A549 (cell line): ENCODE measurements around the gene PFDN2. TPM values are rescaled to one million over a fixed set of nuclear protein-coding genes. Genes with fewer than 3 reads are reported as not detected.
A peak's percentile ranks its signal among the peaks of the same experiment; 100 is the strongest.

Experiments used
- ATAC-seq, 2 experiments: fragments of 200-7000 bp in 1 of 2; fragments of >200 bp in 1 of 2; cut with Nextera tagmentation in 1 of 2; cut with Tn5 transposase in 1 of 2; 3 replicates each; pipeline versions ENCODE4 v1.8.0 to v1.9.1; 2018 to 2020; ENCODE audit warnings: mild to moderate bottlenecking in 1 of 2, moderate library complexity in 1 of 2
- CTCF ChIA-PET: fragments of 300-600 bp; sonication (Branson Sonifier 250); formaldehyde crosslinking; extraction: SDS; loops from one replicate; lab custom pipeline; 2021; ENCODE audit warnings: antibody characterized with exemption, inconsistent platforms; lab: Yijun Ruan, JAX
- POLR2A ChIA-PET: fragments of 350-600 bp; formaldehyde crosslinking; extraction: SDS; loops from one replicate; lab custom pipeline; 2021; ENCODE audit warnings: antibody characterized with exemption, inconsistent platforms; lab: Yijun Ruan, JAX
- DNase-seq, 2 experiments: peaks; one replicate each; pipeline versions ENCODE4 v3.0.0 to v3.0.0-alpha.2; 2011 to 2016; ENCODE audit warnings: low read depth in 1 of 2, low spot score in 1 of 2
- FAIRE-seq: peaks from 2 replicates; lab custom pipeline; 2011; peaks lifted over from hg19 to GRCh38; lab: Jason Lieb, UNC
- H3K27ac ChIP-seq, 2 experiments: fragments of >200 bp; sonication (Bioruptor Twin); formaldehyde crosslinking; 3 replicates each; pipeline ENCODE4 v1.5.1; 2016 to 2017
- H3K4me1 ChIP-seq: fragments of >200 bp; sonication (Bioruptor Twin); formaldehyde crosslinking; 3 replicates; pipeline ENCODE4 v1.6.1; 2016
- H3K4me2 ChIP-seq: fragments of >200 bp; sonication (Bioruptor Twin); formaldehyde crosslinking; 3 replicates; pipeline ENCODE4 v1.6.1; 2016
- H3K4me3 ChIP-seq: fragments of >200 bp; sonication (Bioruptor Twin); formaldehyde crosslinking; 3 replicates; pipeline ENCODE4 v1.5.1; 2016
- H3K9me3 ChIP-seq: fragments of >200 bp; sonication (Bioruptor Twin); formaldehyde crosslinking; 3 replicates; pipeline ENCODE4 v1.6.1; 2016
- CBX8 ChIP-seq: fragments of 200-600 bp; sonication (generic); IDR thresholded peaks from 2 replicates; pipeline ENCODE4 v1.6.1; 2016
- CEBPB ChIP-seq, 2 experiments: fragments of >200 bp in 1 of 2; sonication (Bioruptor Twin) in 1 of 2; formaldehyde crosslinking in 1 of 2; IDR thresholded peaks; 2 replicates each; pipeline ENCODE4 v1.6.1; 2012 to 2016
- E2F6 ChIP-seq: IDR thresholded peaks from 2 replicates; pipeline ENCODE4 v1.6.1; 2012; ENCODE audit warnings: low read depth, borderline replicate concordance
- ELK1 ChIP-seq: fragments of 150-350 bp; IDR thresholded peaks from 2 replicates; pipeline ENCODE4 v1.6.1; 2014; ENCODE audit warnings: low read depth, mild to moderate bottlenecking, low read length
- FOSB ChIP-seq: fragments of 250-450 bp; sonication (Bioruptor Pico); IDR thresholded peaks from 2 replicates; pipeline ENCODE4 v1.5.0; 2020; ENCODE audit warnings: mild to moderate bottlenecking, moderate library complexity
- FOSL2 ChIP-seq, 2 experiments: fragments of 450-650 bp in 1 of 2; fragments of >200 bp in 1 of 2; sonication (Bioruptor Twin) in 1 of 2; formaldehyde crosslinking; IDR thresholded peaks; 2 replicates each; pipeline versions ENCODE4 v1.5.0 to v1.6.1; 2016 to 2020; ENCODE audit warnings: mild to moderate bottlenecking in 1 of 2, moderate library complexity in 1 of 2
- GATA3 ChIP-seq: IDR thresholded peaks from 2 replicates; pipeline ENCODE4 v1.6.1; 2012; ENCODE audit warnings: borderline replicate concordance
- HDAC2 ChIP-seq: fragments of 200-600 bp; sonication (generic); IDR thresholded peaks from 2 replicates; pipeline ENCODE4 v1.6.1; 2016
- HEYL ChIP-seq: fragments of 250-450 bp; sonication (Bioruptor Pico); IDR thresholded peaks from 2 replicates; pipeline ENCODE4 v1.8.0; 2021; ENCODE audit warnings: mild to moderate bottlenecking, moderate library complexity
- HOXA7 ChIP-seq: fragments of 250-450 bp; sonication (Bioruptor Pico); IDR thresholded peaks from 2 replicates; pipeline ENCODE4 v1.5.0; 2020; ENCODE audit warnings: mild to moderate bottlenecking, moderate library complexity
- KDM1A ChIP-seq: fragments of 200-600 bp; sonication (generic); IDR thresholded peaks from 2 replicates; pipeline ENCODE4 v1.6.1; 2016; ENCODE audit warnings: low read depth, mild to moderate bottlenecking
- NPAS2 ChIP-seq: fragments of 250-450 bp; sonication (Bioruptor Pico); IDR thresholded peaks from 2 replicates; pipeline ENCODE4 v1.8.0; 2022; ENCODE audit warnings: mild to moderate bottlenecking, moderate library complexity, borderline replicate concordance
- NR3C1 ChIP-seq: fragments of >200 bp; sonication (Bioruptor Twin); formaldehyde crosslinking; IDR thresholded peaks from 3 replicates; pipeline ENCODE4 v1.6.1; 2017
- RARB ChIP-seq: fragments of 250-450 bp; sonication (Bioruptor Pico); IDR thresholded peaks from 2 replicates; pipeline ENCODE4 v1.8.0; 2021; ENCODE audit warnings: mild to moderate bottlenecking, moderate library complexity
- SREBF2 ChIP-seq: fragments of 450-650 bp; IDR thresholded peaks from 2 replicates; pipeline ENCODE4 v1.6.1; 2014; ENCODE audit warnings: mild to moderate bottlenecking, moderate library complexity
- TFCP2L1 ChIP-seq: fragments of 250-450 bp; sonication (Bioruptor Pico); IDR thresholded peaks from 2 replicates; pipeline ENCODE4 v1.5.0; 2021; ENCODE audit warnings: mild to moderate bottlenecking
- ZC3H11A ChIP-seq: fragments of 450-650 bp; IDR thresholded peaks from 2 replicates; pipeline ENCODE4 v1.6.1; 2014; ENCODE audit warnings: antibody characterized with exemption, mild to moderate bottlenecking
- ZNF302 ChIP-seq: fragments of 250-450 bp; sonication (Bioruptor Pico); IDR thresholded peaks from 2 replicates; pipeline ENCODE4 v1.9.0; 2021; ENCODE audit warnings: inconsistent platforms, mild to moderate bottlenecking, moderate library complexity
- WGBS: methylation state at CpG from one replicate; pipeline ENCODE4 v1.1.6; 2017; ENCODE audit errors: missing lambda C conversion rate; 5-methylcytosine and 5-hydroxymethylcytosine counted together
- polyA plus RNA-seq, 4 experiments: library from polyadenylated mRNA; depleted of rRNA in 3 of 4; stranded (reverse); fragments of >200 nt; fragmentation: RNase III in 1 of 4; extraction: RNeasy Plus Mini Kit Qiagen cat#74134 plus additional on column Dnase treatment in 1 of 4; gene quantifications; 2 replicates in 3 of 4; 3 replicates in 1 of 4; pipeline ENCODE4 v1.2.3, GENCODE V29; 2011 to 2017
- TF ChIP-seq, protein P1 (sequence below): fragments of >200 bp; sonication (Bioruptor Twin); formaldehyde crosslinking; IDR thresholded peaks from 2 replicates; pipeline ENCODE4 v1.6.1; 2016
- TF ChIP-seq, protein P2 (sequence below): fragments of 250-450 bp; sonication (Bioruptor Pico); IDR thresholded peaks from 2 replicates; pipeline ENCODE4 v1.5.0; 2021; ENCODE audit warnings: mild to moderate bottlenecking, moderate library complexity, borderline replicate concordance

The PFDN2 gene
- polyA plus RNA-seq, 2 of the 4 experiments (the other 2 are of a cell fraction), result 179 to 187 TPM

- TF ChIP-seq, protein P1, sequence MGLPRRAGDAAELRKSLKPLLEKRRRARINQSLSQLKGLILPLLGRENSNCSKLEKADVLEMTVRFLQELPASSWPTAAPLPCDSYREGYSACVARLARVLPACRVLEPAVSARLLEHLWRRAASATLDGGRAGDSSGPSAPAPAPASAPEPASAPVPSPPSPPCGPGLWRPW, result no peak
- TF ChIP-seq, all 56 proteins: peak for 3
Measured at GRCh38 chr1:161139766-161140165, 21.9 kb upstream of the PFDN2 start (continued).

- H3K9me3 ChIP-seq, result no peaks in the 10 kb centered on the region
- FAIRE-seq (no peak), DNase-seq (no peak), ATAC-seq (no peak)
- H3K4me3 ChIP-seq, result no peak overlapping the region
- 97% methylated on average over 1 of the region's 1 CpG for WGBS
- POLR2A ChIA-PET, result no interaction called here
- no peak overlapping the region for H3K4me2 ChIP-seq
- H3K4me1 ChIP-seq, result peaks cover 9% of the 10 kb centered on the region
- no peak for TF ChIP-seq ELK1
- TF ChIP-seq FOSB (CRISPR knock-in tag), result no peak
- no peak for TF ChIP-seq FOSL2 (IDR thresholded peaks at IDR 0.05)
- no peak for TF ChIP-seq FOSL2 (CRISPR knock-in tag; IDR thresholded peaks at IDR 0.05)
- TF ChIP-seq, all 56 proteins: peak for 0
- CTCF ChIA-PET, result interaction anchor here (0.7 to 3.5 kb wide), 14 partner anchors 9 to 463 kb away, joined by 3 to 16 read pairs (median 5); partner anchors contain the start of genes KLHDC9, NIT1 and PFDN2
- no peak overlapping the region for H3K27ac ChIP-seq
Measured at GRCh38 chr1:161138431-161138830, 20.6 kb upstream of the PFDN2 start.

DNA sequence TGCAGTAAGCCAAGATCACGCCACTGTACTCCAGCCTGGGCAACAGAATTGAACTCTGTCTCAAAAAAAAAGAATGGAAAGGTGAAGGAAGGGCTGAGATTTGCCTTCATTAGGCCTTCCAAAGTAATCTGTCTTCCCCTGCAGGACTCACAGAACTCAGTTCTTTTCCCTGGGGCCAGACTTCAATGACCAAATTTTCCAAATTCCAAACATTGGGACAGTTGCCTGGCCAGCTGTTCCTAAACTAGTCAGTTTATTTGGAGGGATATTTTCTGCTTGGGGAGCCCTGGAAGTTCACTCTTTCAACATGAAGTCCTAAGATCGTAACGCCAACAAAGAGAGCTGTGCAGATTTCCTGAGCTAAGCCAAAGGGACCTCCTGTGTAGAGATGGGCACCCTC lies 20.0 kb upstream of the PFDN2 start:
- Histone ChIP-seq H3K4me1 (peaks cover 9% of the 10 kb centered on the region), H3K4me3 (no peak overlapping the region), H3K9me3 (no peaks in the 10 kb centered on the region), H3K27ac (no peak overlapping the region), H3K4me2 (no peak overlapping the region)
- ChIA-PET CTCF (interaction anchor here (0.5 to 3.4 kb wide), 11 partner anchors 9 to 462 kb away, joined by 3 to 16 read pairs (median 5); partner anchors contain the start of gene KLHDC9), POLR2A (no interaction called here)
- no peak for TF ChIP-seq E2F6
- no peak for TF ChIP-seq CBX8
- TF ChIP-seq RARB, result no peak
- DNase-seq, result no peak
- ATAC-seq, result no peak
- no peak for FAIRE-seq
- 98% methylated on average over 3 of the region's 3 CpGs for WGBS

- DNase-seq, result peak in 1 of 2 experiments; percentile 31
- CTCF ChIA-PET, result interaction anchor here (0.6 to 3.6 kb wide), 10 partner anchors 20 to 300 kb away, joined by 3 to 12 read pairs (median 4); partner anchors contain the start of genes KLHDC9 and PPOX
- Histone ChIP-seq H3K4me1 (peaks cover 20% of the 10 kb centered on the region), H3K9me3 (no peaks in the 10 kb centered on the region), H3K4me2 (peak overlapping the region; percentile 88), H3K27ac (peak overlapping the region; percentile 93 to 95), H3K4me3 (peak overlapping the region; percentile 67)
- no peak for FAIRE-seq
- 2% methylated on average over 11 of the region's 11 CpGs for WGBS
- TF ChIP-seq GATA3 (0 out of 2 replicates have a peak, but pooled peaks have one; percentile 3), TFCP2L1 (CRISPR knock-in tag) (0 out of 2 replicates have a peak, but pooled peaks have one; percentile 33), HEYL (CRISPR knock-in tag) (no peak), HDAC2 (no peak)
- ATAC-seq, result peak in 1 of 2 experiments; percentile 7; a peak in 4 of 6 replicates
- POLR2A ChIA-PET, result interaction anchor here (0.6 to 2.6 kb wide), 14 partner anchors 11 to 136 kb away, joined by 3 to 30 read pairs (median 4); partner anchors contain the start of genes B4GALT3, F11R, KLHDC9 and NIT1
Measured at GRCh38 chr1:161133220-161133740, 15.4 kb upstream of the PFDN2 start.

GRCh38 chr1:161132410-161133219 lies 14.8 kb upstream of the PFDN2 start, which contains the start of gene DEDD:
DEDD (minus strand) TSS chr1:161132667; CDS start chr1:161124462, 8,205 bp downstream.
- Histone ChIP-seq H3K4me1 (peaks cover 20% of the 10 kb centered on the region), H3K4me2 (peak within 1 kb of the TSS; percentile 88), H3K27ac (peak within 1 kb of the TSS; percentile 93 to 95), H3K4me3 (peak within 1 kb of the TSS; percentile 67), H3K9me3 (no peaks in the 10 kb centered on the region)
- WGBS, result 1% methylated on average over 31 of the region's 68 CpGs
- ChIA-PET CTCF (interaction anchor here (0.7 to 3.6 kb wide), 8 partner anchors 20 to 297 kb away, joined by 3 to 12 read pairs (median 4); partner anchors contain the start of genes KLHDC9 and PPOX), POLR2A (interaction anchor here (0.6 to 2.6 kb wide), 16 partner anchors 9 to 135 kb away, joined by 3 to 30 read pairs (median 4); partner anchors contain the start of genes B4GALT3, F11R, KLHDC9 and NIT1)
- DNase-seq, result peak; percentile 94 to 99
- peak; percentile 93 to 95 for ATAC-seq
- peak; percentile 28 for FAIRE-seq
- TF ChIP-seq, protein P2, sequence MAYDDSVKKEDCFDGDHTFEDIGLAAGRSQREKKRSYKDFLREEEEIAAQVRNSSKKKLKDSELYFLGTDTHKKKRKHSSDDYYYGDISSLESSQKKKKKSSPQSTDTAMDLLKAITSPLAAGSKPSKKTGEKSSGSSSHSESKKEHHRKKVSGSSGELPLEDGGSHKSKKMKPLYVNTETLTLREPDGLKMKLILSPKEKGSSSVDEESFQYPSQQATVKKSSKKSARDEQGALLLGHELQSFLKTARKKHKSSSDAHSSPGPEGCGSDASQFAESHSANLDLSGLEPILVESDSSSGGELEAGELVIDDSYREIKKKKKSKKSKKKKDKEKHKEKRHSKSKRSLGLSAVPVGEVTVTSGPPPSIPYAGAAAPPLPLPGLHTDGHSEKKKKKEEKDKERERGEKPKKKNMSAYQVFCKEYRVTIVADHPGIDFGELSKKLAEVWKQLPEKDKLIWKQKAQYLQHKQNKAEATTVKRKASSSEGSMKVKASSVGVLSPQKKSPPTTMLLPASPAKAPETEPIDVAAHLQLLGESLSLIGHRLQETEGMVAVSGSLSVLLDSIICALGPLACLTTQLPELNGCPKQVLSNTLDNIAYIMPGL (CRISPR knock-in tag), result no peak; the same call in 1 of the 2 replicates
- TF ChIP-seq CEBPB (IDR thresholded peaks at IDR 0.05) (no peak), NR3C1 (no peak), FOSL2 (IDR thresholded peaks at IDR 0.05) (peak; percentile 54; the same call in 1 of the 2 replicates), FOSL2 (CRISPR knock-in tag; IDR thresholded peaks at IDR 0.05) (peak; percentile 91), TFCP2L1 (CRISPR knock-in tag) (no peak), RARB (0 out of 2 replicates have a peak, but pooled peaks have one; percentile 60), NPAS2 (no peak), HDAC2 (no peak), SREBF2 (no peak), KDM1A (no peak), HOXA7 (CRISPR knock-in tag) (no peak), ZC3H11A (no peak), GATA3 (peak; percentile 30; the same call in 1 of the 2 replicates), ZNF302 (CRISPR knock-in tag) (no peak), CBX8 (no peak)
